Smooth muscle cell of trachea (primary cell): Measurements from ENCODE around the gene NPIPB5. TPM values are rescaled to one million over a fixed set of nuclear protein-coding genes. Genes with fewer than 3 reads are reported as not detected.

Source experiments
- total RNA-seq: library from RNA; depleted of rRNA; stranded (reverse); fragments of >200 nt; gene quantifications from 2 replicates; pipeline ENCODE4 v1.2.1, GENCODE V29; 2014

NPIPB5 gene
- 76.7 and 121 TPM in 2 replicates for total RNA-seq

GRCh38 chr16:22510591-22510990, at the start of gene NPIPB5:
Gene NPIPB5 (plus strand): TSS chr16:22510891. CDS start chr16:22513802, 2,911 bp downstream.

Other genes with a start within 250 kb of the NPIPB5 start
- gene POLR3E, start 213.5 kb upstream of the NPIPB5 start, total RNA-seq: 21.5 and 35.2 TPM in 2 replicates
- gene CDR2, start 136.3 kb upstream of the NPIPB5 start, total RNA-seq: 34.9 and 38.7 TPM in 2 replicates